ENCODE measurements around the gene SLC7A7.
"Not testable (repeated sequence)": the region's sequence is repeated elsewhere in the genome, so short reads cannot be mapped to it uniquely, and the experiment has no call there.

Gene SLC7A7

DNA sequence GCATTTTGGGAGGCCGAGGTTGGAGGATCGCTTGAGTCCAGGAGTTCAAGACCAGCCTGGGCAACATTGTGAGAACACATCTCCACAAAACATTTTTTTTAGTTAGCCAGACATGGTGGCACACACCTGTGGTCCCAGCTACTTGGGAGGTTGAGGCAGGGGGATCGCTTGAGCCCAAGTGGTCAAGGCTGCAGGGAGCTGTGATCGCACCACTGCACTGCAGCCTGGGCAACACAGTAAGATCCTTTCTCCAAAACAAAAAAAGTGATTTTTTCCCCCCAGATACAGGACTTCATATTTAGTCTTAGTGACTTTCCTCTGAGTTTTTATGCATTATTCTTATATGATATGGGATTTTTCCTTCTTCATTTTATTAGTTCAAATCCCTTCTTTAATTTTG, 28.6 kb downstream of the SLC7A7 start:
- no peak for DNase-seq

DNA sequence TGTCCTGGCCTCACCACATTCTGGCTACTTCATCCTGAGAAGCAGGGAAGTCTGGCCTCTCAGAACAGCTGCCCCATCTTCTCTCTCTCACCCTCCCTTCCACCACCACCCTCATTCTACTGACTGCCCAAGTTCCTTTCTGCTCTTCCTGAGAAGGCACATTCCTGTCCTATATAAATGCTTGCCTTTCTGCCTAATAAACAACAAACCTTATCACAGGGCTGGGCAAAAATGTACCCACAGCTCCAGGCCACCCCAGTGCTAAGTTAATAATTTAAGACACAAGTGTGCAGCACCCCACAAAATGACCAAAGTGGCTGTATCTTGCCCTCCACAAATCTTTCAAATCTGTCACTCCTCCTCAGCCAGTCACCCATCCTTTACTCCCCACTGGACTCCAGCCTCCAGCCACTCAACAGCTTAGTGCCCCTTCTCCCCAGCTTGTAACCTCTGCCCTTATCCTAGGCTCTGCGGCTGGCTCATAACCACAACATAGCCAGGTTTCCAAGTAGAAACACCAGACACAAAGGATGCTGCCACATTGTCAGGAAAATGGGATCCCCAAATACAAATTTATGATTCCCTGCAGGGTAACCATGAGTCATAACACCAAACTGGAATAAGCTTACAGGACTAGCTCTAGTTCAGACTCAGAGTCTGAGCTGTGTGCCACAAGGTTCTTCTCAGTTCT, 33.8 kb downstream of the SLC7A7 start:
- DNase-seq = no peak

DNA sequence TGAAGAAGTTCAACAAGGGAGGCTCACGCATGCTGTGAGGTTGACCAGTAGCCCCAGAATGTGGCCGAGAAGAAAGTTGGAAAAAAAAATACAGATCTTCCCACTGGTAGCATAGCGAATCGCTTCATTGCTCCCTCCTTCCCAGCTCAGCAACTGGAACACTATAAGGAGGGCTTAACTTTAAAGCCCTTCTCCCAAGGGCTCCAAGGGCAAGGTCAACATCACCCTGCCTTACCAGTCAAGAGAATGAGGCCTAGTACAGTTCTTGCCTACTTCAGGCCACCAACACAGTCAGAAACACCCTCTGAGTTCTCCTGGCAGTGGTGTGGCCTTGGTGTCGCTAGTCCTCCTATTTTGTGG, 34.3 kb downstream of the SLC7A7 start:
- no peak for DNase-seq

DNA sequence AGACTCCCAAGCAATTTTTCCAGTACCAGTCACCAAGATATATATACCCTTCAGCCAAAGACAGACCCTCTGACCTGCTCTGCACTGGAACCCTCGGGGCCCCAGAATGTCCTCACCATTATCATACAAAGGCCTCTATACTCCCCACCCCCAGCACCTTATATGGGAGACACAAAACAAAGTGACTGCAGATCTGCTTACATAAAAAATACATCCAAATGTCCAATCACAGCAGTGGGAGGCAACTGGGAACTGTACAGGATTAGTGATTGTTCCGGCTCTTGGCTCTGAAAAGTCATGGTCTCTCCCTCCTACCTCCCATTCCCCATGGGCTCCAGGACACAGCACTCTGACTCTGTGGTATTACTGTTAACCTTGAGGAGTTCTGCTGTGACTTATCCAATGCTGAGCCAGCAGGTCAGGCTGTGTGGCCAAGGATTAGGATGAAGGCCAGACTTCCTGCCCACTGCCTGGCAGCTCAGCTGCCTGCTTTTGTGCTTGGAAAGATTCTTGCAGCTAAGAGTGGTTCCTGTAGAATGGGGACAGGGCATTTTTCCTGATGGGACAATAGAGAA, 35.0 kb downstream of the SLC7A7 start:
- DNase-seq = no peak

DNA sequence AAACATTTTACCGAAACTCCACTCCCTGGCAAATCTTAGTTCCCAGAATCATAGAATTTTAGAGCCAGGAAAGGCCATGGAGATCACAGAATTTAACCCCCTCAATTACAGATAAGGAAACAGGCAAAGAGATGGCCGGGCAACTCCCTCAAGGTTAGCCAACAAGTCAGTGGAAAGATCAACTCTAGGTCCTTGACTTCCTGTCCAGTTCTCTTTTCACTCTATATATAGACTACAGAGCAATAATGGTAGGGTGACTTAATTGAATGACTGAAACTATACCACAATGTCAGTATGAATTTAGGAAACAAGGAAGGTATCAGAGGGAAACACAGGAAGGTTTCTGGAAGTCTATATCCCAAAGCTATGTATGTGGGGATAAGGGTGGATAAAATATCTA, 37.2 kb downstream of the SLC7A7 start:
- DNase-seq = no peak

DNA sequence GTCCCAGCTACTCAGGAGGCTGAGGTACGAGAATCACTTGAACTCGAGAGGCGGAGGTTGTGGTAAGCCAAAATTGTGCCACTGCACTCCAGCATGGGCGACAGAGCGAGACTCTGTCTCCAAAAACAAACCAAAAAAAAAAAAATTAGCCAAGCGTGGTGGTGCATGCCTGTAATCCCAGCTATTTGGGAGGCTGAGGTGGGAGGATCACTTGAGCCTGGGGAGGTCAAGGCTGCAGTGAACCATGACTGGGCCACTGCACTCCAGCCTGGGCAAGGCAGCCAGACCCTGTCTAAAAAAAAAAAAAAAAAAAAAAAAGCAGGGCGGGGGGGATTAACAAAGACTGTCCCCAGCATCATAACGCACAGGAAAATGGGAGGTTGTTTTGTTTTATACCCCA, 38.4 kb downstream of the SLC7A7 start:
- not testable (repeated sequence) for DNase-seq

DNA sequence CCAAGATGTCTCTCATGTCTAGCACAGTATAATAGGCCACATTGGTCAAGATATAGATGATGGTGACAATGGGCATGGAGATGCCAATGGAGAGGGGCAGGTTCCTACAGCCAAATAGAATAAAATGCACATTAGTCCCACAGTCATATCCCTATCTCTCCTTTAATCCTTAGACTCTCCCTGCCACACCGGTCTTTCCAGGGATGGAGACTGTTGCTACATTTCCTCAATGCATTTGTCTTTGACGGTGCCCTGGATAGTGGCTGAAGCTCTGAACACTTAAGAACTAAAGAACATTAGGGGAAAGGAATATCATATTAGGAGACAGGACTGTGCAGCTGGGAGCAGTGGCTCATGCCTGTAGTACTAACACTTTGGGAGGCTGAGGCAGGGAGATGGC, 39.0 kb downstream of the SLC7A7 start:
- no peak for DNase-seq

DNA sequence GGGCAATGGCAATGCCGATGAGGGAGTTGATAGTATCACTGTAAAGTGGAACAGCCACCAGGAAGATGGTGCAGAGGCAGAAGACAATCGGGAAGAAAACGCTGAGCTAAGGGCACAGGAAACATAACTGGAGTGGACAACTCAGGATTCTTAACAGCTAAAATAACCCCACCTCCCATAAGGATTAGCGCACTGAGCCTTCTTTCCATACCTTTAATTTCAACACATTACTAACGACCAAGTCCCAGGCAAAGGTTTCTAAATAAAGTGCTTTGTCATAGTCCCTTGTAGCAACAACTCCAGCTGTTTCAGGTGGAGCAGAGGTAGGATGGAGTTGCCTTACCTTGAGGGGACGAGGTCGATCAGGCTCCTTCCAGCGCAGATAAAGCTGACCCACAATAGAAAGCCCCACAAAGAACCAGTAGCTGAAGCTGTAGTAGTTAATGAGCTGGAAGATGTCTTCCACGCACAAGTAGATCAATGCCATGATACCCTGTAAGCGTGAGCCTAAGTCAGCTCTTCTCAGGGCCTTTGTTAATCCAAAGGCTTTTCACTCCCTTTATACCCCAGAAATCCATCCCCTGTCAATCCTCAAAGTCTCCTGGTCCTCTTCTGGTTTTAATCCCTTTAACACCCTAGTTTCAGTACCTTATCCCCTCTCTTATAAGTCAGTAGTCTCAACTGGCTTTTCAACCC, 41.1 kb downstream of the SLC7A7 start:
- DNase-seq = no peak

DNA sequence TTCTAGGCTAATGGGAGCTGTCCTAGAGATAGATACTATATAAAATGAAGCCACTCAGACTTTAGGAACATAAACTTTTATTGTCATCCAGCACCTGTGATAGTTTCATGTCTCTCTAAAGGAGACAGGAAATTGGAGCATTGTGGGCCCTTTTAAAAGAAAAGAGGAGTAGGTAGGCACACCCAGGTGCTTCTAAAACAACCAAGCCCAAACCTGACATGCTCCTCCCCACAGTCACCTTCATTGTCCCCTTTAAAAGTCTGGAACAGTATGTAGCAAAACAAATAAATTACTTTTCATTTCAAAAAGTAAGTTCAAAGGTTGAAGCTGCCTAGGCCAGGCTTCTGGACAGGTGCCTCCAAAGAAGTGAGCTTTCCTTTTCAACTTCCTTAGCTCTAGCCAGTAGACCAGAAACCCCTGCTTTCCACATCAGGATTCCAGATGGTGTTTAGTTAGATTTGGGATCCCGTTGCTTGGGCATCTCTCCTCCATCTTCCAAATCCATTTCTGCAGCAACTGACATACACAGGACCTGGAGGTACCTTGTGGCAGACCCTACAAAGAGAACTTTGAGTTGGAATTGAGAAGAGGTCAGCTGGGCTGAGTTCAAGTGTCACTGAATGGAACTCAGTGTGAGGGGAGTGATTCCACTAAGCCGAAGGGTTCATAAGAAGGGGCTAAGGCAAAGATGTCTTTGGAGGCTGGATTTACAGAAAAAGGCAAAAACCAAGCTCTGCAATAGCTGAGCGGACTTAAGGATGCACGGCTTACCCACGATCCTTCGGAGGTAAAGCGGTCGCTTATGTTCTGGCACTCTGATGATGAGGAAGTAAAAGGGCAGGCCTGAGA, 41.8 kb downstream of the SLC7A7 start:
- no peak for DNase-seq

DNA sequence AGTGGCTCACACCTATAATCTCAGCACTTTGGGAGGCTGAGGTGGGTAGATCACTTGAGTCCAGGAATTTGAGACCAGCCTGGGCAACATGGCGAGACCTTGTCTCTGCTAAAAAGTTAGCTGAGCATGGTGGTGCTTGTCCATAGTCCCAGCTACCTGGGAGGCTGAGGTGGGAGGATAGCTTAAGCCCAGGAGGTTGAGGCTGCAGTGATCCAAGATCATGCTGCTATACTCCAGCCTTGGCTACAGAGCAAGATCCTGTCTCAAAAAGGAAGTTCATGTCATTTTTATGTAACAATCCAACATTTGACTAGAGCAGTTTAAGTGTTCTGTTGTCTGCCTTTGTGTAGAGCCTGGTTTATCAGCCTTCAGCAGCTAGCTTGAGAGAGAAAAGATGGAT, 42.5 kb downstream of the SLC7A7 start:
- DNase-seq = no peak

DNA sequence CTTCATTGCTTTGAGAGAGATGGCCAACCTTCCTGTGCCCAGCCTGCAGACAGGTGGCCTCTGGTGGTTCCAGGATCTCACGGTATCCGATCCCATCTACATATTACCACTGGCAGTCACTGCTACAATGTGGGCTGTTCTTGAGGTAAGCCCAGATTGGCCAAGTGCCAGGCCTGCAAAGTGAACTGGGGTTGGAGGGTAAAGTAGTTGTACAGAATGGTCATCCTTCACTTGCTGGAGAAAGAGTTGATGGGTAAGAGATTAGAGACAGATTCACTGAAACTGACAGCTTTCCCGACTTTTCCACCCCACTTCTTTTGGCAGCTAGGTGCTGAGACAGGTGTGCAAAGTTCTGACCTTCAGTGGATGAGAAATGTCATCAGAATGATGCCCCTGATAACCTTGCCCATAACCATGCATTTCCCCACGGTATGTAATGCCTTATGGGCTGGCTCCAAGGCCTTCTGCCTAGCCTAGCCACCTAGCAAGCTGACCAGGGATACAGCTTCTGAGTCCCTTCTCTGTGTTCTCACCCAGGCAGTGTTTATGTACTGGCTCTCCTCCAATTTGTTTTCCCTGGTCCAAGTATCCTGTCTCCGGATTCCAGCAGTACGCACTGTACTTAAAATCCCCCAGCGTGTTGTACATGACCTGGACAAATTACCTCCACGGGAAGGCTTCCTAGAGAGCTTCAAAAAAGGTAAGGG, 44.6 kb downstream of the SLC7A7 start:
- no peak for DNase-seq

DNA sequence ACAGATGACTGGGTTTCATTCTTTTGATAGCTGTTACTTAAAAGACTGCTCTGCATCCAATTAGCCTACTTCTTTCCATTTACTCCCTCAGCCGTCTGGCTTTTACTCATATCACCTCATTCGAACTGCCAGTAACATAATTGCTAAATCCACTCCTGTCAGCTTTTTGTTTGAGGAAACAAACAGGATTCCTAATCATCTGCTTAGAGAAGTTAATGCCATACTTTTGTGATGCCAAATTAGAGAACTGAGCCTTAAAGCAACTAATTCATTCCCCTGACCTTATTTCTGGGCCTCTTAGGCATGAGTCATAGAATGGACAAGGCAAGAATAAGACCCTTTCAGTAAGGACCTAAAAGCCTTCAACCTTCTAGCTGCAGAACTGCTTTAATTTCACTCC, 45.9 kb downstream of the SLC7A7 start:
- no peak for DNase-seq

DNA sequence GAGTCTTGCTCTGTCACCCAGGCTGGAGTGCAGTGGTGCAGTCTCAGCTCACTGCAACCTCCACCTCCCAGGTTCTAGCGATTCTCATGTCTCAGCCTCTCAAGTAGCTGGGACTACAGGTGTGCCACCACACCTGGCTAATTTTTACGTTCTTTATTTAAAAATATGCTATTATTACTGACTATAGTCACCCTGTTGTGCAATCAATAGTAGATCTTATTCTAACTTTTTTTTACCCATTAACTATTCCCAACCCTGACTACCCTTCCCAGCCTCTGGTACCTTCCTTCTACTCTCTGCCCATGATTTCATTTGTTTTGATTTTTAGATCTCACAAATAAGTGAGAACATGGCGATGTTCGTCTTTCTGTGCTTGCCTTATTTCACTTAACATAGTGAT, 46.3 kb downstream of the SLC7A7 start:
- DNase-seq = no peak

DNA sequence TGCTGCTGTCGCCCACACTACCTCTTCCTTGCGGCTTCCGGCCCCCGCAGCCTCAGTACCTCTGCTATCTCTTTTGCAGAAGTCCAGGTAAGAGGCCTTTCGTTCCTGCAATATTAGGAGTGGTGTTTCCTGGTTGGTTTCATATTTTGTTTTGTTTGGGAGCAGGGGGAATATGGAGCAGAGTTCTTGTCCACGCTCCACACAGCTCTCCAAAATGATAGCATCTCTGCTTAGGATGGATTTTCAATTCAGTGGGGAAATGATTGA, 48.0 kb downstream of the SLC7A7 start:
- DNase-seq = no peak

DNA sequence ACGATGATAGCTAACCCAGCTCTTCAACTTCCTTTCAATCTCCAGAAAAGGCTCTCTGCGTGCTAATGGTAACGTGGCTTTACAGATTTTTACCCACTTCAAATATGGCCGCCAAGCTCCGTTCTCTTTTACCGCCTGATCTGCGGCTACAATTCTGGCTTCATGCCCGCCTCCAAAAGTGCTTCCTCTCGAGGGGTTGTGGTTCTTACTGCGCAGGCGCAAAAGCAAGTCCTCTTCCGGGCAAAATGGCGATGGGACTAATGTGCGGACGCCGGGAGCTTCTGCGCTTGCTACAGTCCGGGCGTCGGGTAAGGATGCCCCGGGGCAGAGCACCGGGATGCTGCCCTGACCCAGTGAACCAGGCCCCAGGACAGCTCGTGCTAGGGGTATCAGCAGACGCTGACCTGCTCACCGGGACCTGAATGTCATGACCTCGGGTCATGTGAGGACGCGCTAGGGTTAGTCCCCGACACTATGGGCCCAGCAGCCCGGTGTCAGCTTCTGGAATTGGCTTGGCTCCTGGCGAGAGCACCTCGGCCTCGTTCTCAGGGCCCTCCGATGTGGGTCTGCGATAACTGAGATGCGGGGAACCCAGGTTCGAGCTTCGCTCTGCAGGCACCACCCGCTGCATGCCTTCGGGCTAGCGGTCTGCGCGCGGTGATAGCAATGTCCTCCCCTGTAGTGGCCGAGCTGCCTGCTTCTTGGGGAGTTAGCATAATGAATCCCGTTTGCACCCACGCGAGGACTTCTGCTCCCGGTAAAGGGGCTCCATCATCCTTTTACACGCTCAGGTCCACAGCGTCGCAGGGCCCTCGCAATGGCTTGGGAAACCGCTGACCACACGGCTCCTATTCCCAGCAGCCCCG, 48.5 kb downstream of the SLC7A7 start, which contains the start of gene OXA1L:
Gene OXA1L, plus strand, starts transcription at position 232 of the 866 bp plus-strand sequence. Its CDS starts 14 bp downstream, at position 246.
- peak; percentile 97 for DNase-seq

DNA sequence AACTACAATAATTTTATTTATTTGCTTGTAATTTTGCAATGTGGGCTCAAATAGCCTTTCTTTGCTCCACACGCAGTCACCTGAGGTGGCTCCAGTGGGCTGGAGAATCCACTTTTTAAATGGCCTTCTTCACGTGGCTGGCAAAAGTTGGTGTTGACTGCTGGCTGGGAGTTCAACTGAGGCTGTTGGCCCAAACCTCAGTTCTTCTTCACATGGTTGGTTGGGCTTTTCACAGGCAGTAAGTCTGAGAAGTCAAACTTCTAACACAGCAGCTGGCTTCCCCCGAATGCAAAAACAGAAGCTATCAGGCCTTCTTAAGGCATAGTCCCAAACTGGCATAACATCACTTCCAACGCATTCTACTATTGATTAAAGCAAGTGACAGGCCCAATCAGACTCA, 50.9 kb downstream of the SLC7A7 start:
- no peak for DNase-seq

DNA sequence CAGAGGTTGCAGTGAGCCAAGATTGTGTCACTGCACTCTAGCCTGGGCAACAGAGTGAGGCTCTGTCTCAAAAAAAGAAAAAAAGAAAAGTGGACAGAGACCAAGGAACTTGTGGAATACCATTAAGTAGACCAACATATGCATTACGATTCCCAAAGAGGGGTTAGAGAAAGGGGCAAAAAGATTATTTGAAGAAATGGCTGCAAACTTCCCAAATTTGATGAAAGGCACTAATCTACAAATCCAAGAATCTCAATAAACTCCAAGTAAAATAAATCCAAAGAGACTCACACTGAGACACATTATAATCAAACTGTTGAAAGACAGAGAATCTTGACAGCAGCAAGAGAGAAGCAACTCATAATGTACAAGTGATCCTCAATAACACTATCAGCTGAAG, 53.5 kb downstream of the SLC7A7 start:
- DNase-seq = no peak

DNA sequence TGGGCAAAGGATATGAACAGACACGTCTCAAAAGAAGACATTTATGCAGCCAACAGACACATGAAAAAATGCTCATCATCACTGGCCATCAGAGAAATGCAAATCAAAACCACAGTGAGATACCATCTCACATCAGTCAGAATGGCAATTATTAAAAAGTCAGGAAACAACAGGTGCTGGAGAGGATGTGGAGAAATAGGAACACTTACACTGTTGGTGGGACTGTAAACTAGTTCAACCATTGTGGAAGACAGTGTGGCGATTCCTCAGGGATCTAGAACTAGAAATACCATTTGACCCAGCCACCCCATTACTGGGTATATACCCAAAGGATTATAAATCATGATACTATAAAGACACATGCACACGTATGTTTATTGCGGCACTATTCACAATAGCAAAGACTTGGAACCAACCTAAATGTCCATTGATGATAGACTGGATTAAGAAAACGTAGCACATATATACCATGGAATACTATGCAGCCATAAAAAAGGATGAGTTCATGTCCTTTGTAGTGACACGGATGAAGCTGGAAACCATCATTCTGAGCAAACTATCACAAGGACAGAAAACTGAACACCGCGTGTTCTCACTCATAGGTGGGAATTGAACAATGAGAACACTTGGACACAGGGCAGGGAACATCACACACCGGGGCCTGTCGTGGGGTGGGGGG, 57.1 kb downstream of the SLC7A7 start:
- DNase-seq = not testable (repeated sequence)

DNA sequence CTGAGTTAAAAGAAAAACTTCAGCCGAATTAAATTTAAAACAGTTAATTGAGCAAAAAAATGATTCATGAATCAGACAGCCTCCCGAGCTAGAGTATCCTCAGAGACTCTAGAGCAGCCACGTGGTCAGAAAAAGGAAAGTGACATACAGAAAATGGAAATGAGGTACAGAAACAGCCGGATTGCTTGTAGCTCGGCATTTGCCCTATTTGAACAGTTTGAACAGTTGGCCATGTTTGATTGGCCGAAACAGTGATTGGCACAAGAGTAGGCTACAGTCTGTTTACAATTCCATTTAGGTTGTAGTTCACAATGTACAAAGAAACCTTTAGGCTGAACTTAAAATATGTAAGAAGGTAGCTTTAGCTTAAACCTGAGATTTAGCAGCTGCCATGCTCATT, 61.6 kb downstream of the SLC7A7 start:
- no peak for DNase-seq

DNA sequence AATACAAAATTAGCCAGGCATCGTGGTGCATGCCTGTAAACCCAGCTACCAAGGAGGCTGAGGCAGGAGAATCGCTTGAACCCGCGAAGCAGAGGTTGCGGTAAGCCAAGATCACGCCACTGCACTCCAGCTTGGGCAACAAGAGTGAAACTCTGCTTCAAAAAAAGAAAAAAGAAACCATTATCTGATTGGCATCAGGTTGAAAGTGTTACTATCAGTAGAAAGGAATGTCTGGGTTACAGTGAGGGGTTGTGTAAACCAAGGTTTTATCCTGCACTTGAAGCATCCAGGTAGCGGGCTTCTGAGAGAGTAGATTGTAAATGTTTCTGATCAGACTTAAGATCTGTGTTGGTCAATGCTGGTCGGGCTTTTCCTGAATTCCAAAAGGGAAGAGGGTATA, 62.8 kb downstream of the SLC7A7 start:
- peak; percentile 23 for DNase-seq

DNA sequence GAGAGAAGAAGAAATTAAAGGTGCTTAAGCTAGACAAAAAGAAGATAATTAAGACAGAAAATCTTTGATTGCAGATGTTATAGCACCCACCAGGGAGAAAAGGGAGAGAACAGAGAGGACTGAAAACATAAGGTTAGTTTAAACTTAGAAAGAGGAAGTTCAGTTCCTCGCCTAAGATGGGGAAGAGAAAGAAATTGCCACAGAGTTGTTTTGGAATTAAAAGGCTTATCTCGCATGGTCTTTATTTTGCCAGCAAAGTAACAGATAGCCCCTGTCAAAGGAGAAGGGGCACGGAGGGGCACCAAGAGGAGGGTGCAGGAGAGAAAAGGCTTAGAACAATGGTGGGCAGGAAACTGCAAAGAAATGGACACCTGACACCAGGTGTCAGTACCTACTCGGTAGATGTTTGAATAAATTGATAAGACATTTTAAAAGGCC, 66.6 kb downstream of the SLC7A7 start:
- no peak for DNase-seq
